ENCODE results near the gene SECISBP2.

The SECISBP2 gene

GRCh38 chr9:89347651-89348050 is 29.4 kb downstream of the SECISBP2 start (continued):
- TF ChIP-seq ZNF449 (tag by site-specific recombination; IDR thresholded peaks at IDR 0.05) = no peak
- no peak for TF ChIP-seq ZNF362 (tag by site-specific recombination; IDR thresholded peaks at IDR 0.05)
- TF ChIP-seq ZNF513 (tag by site-specific recombination; IDR thresholded peaks at IDR 0.05) = no peak
- no peak for TF ChIP-seq ZNF664 (tag by site-specific recombination; IDR thresholded peaks at IDR 0.05)
- TF ChIP-seq ZNF146 (tag by site-specific recombination; IDR thresholded peaks at IDR 0.05) = no peak
- TF ChIP-seq ZFHX2 (tag by site-specific recombination; conservative IDR thresholded peaks at IDR 0.05) = no peak
- TF ChIP-seq IKZF3 (tag by site-specific recombination; IDR thresholded peaks at IDR 0.05) = no peak
- TF ChIP-seq TSHZ1 (tag by site-specific recombination; IDR thresholded peaks at IDR 0.05; ENCODE audit: borderline replicate concordance) = no peak
- no peak for TF ChIP-seq ZNF707 (tag by site-specific recombination; IDR thresholded peaks at IDR 0.05)

- H3K36me3 ChIP-seq (ENCODE audit: control insufficient read depth in 2 of 2, insufficient read depth in 1 of 2, low read length in 2 of 2) = peaks cover 6 to 98% of the 10 kb centered on the region in 2 experiments; a peak in 2 of 3 replicates
- ChIA-PET POLR2A (no interaction called here), CTCF (interaction anchor here (0.6 to 2.1 kb wide), 2 partner anchors 199 to 297 kb away, joined by 4 to 7 read pairs; no protein-coding TSS in a partner anchor)
- H3K4me1 ChIP-seq (ENCODE audit: control insufficient read depth, insufficient read depth, low read length) = no peaks in the 10 kb centered on the region
- no peak overlapping the region for H3K27ac ChIP-seq (ENCODE audit: extremely low read depth, low read depth, low read length)
- no peak for TF ChIP-seq ZNF169 (tag by site-specific recombination; IDR thresholded peaks at IDR 0.05)
- H3K4me3 ChIP-seq (ENCODE audit: low read depth, low read length) = no peak overlapping the region
- no peaks in the 10 kb centered on the region for H3K9me3 ChIP-seq (ENCODE audit: control insufficient read depth, insufficient read depth, low read depth, low read length)
Measured at GRCh38 chr9:89349607-89350006, 31.3 kb downstream of the SECISBP2 start.

- TF ChIP-seq ZNF660 (tag by site-specific recombination; IDR thresholded peaks at IDR 0.05) (no peak), ZNF600 (tag by site-specific recombination; IDR thresholded peaks at IDR 0.05) (no peak), ZIC2 (tag by site-specific recombination; IDR thresholded peaks at IDR 0.05) (no peak), BCL6B (tag by site-specific recombination; IDR thresholded peaks at IDR 0.05) (no peak), ZNF76 (tag by site-specific recombination; IDR thresholded peaks at IDR 0.05; ENCODE audit: borderline replicate concordance, low read depth) (no peak), HOXA7 (CRISPR knock-in tag; IDR thresholded peaks at IDR 0.05; ENCODE audit: borderline replicate concordance) (no peak), ZNF37A (tag by site-specific recombination; IDR thresholded peaks at IDR 0.05) (no peak), ZSCAN4 (tag by site-specific recombination; IDR thresholded peaks at IDR 0.05) (no peak), ZNF701 (tag by site-specific recombination; IDR thresholded peaks at IDR 0.05) (no peak), ZBTB8A (tag by site-specific recombination; IDR thresholded peaks at IDR 0.05) (no peak), ZNF23 (tag by site-specific recombination; IDR thresholded peaks at IDR 0.05; ENCODE audit: borderline replicate concordance) (no peak), ZNF214 (tag by site-specific recombination; IDR thresholded peaks at IDR 0.05; ENCODE audit: borderline replicate concordance) (no peak), ZNF544 (tag by site-specific recombination; IDR thresholded peaks at IDR 0.05) (no peak), ZNF2 (tag by site-specific recombination; IDR thresholded peaks at IDR 0.05) (no peak)
- ChIA-PET POLR2A (no interaction called here), CTCF (no interaction called here)
Measured at GRCh38 chr9:89350988-89351557, 32.8 kb downstream of the SECISBP2 start.

More at GRCh38 chr9:89350988-89351557, 32.8 kb downstream of the SECISBP2 start:
- no peaks in the 10 kb centered on the region for H3K9me3 ChIP-seq (ENCODE audit: control insufficient read depth, insufficient read depth, low read depth, low read length)
- H3K4me1 ChIP-seq (ENCODE audit: control insufficient read depth, insufficient read depth, low read length) = no peaks in the 10 kb centered on the region
- no peak overlapping the region for H3K4me3 ChIP-seq (ENCODE audit: low read depth, low read length)
- no peak overlapping the region for H3K27ac ChIP-seq (ENCODE audit: extremely low read depth, low read depth, low read length)
- peaks cover 6 to 98% of the 10 kb centered on the region in 2 experiments; a peak in 2 of 3 replicates for H3K36me3 ChIP-seq (ENCODE audit: control insufficient read depth in 2 of 2, insufficient read depth in 1 of 2, low read length in 2 of 2)
